ENCODE results near the gene ABCE1.

The ABCE1 gene

DNA sequence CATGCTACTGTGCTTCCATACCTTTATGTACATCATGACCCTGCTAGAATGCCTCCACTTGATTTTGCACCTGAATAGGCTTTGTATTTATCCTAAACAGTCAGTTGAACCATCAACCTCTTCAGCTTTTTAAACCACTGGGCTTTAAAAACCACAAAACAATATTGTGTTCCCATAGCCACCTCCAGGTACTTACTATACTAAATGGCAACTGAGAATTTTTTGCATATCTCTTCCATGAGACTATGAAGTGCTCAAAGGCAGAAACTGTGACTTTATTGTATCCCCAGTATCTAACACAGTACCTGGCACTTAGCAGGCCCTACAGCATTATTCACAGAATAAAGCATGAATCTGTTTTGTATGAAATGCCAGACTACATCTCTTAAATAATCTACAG lies 39.9 kb upstream of the ABCE1 start:
- DNase-seq (ENCODE audit: extremely low read depth, insufficient read length) = no peak
- TF ChIP-seq, protein P1, sequence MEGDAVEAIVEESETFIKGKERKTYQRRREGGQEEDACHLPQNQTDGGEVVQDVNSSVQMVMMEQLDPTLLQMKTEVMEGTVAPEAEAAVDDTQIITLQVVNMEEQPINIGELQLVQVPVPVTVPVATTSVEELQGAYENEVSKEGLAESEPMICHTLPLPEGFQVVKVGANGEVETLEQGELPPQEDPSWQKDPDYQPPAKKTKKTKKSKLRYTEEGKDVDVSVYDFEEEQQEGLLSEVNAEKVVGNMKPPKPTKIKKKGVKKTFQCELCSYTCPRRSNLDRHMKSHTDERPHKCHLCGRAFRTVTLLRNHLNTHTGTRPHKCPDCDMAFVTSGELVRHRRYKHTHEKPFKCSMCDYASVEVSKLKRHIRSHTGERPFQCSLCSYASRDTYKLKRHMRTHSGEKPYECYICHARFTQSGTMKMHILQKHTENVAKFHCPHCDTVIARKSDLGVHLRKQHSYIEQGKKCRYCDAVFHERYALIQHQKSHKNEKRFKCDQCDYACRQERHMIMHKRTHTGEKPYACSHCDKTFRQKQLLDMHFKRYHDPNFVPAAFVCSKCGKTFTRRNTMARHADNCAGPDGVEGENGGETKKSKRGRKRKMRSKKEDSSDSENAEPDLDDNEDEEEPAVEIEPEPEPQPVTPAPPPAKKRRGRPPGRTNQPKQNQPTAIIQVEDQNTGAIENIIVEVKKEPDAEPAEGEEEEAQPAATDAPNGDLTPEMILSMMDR (IDR thresholded peaks at IDR 0.05; ENCODE audit: insufficient read depth, low read length, poor library complexity, severe bottlenecking) = no peak
- Histone ChIP-seq H3K27me3 (replicated peaks; ENCODE audit: control insufficient read depth, insufficient read depth, low read length) (no peaks in the 10 kb centered on the region), H3K4me3 (replicated peaks; ENCODE audit: low read depth, low read length) (no peak overlapping the region), H3K36me3 (ENCODE audit: control insufficient read depth, insufficient read depth, low read length) (no peaks in the 10 kb centered on the region)

DNA sequence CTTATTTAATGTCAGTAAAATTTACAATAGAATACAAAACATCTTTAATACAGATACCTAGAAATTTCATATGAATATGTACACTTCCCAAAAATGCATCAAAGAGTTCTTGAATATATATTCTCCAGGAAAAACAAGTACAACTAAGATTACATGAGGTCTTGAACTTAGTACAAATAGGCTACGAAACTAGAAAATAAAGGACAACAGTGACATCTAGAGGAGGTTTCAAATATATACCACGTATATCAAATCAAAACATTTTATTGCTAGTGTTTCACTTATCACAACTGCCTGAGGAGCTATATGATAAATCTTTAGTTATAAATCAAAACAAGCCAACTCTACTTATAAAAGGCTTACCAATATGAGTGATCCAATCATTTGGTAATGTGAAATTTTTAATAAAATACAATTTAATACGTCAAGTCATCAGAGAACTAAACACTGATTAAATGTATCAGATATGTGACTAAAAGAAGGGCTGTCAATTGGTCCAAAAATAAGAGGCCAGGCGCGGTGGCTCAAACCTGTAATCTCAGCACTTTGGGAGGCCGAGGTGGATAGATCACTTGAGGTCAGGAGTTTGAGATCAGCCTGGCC lies 36.7 kb upstream of the ABCE1 start:
- no peak for DNase-seq (ENCODE audit: extremely low read depth, insufficient read length)
- TF ChIP-seq, protein P1 (IDR thresholded peaks at IDR 0.05; ENCODE audit: insufficient read depth, low read length, poor library complexity, severe bottlenecking) = no peak

DNA sequence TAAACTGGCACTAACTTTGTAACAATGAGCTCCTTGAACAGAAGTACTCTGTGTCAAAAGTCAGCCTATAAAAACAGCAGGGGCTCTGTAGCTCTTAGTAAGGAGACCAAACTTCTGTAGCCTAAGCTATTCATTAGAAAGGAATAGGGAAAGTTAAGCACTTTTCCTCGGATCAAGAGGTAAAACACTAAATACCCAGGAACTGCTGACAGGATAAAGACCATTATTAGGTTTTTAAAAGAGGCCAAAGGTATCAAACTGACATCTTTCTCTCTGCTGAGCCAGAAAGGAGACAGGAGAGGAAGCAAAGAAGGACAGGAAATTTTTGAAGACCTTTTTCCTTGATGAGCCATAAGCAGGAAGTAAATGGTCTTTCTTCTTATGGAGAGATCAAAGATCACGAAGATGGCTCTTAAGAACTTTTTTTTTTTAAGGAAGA lies 32.0 kb upstream of the ABCE1 start:
- DNase-seq (ENCODE audit: extremely low read depth, insufficient read length) = no peak
- Histone ChIP-seq H3K36me3 (ENCODE audit: control insufficient read depth, insufficient read depth, low read length) (no peaks in the 10 kb centered on the region; the same call in 1 of the 2 replicates), H3K4me3 (replicated peaks; ENCODE audit: low read depth, low read length) (no peak overlapping the region), H3K27me3 (replicated peaks; ENCODE audit: control insufficient read depth, insufficient read depth, low read length) (no peaks in the 10 kb centered on the region)
- TF ChIP-seq, protein P1 (IDR thresholded peaks at IDR 0.05; ENCODE audit: insufficient read depth, low read length, poor library complexity, severe bottlenecking) = no peak

More for the DNA sequence above, 36.7 kb upstream of the ABCE1 start:
- Histone ChIP-seq H3K36me3 (ENCODE audit: control insufficient read depth, insufficient read depth, low read length) (no peaks in the 10 kb centered on the region), H3K4me3 (replicated peaks; ENCODE audit: low read depth, low read length) (no peak overlapping the region), H3K27me3 (replicated peaks; ENCODE audit: control insufficient read depth, insufficient read depth, low read length) (no peaks in the 10 kb centered on the region)

DNA sequence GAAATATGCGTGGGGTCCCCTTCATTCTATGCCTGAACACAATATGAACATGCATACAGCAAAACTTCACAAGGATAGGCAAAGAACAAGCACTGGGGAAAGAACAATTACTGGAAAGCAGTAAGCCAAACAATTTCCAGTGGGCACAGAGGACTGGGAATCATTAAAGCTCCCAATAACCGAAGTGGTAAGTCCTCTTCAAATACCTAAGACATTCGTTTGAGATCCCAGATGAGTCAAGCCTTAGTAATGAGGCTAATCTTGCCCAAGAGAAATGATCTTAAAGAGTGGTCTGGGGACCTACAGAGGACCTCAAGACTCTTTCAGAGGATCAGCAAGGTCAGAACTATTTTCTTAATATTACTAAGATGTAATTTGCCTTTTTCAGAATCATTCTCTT lies 28.8 kb upstream of the ABCE1 start:
- TF ChIP-seq, protein P1 (IDR thresholded peaks at IDR 0.05; ENCODE audit: insufficient read depth, low read length, poor library complexity, severe bottlenecking) = no peak
- Histone ChIP-seq H3K27me3 (replicated peaks; ENCODE audit: control insufficient read depth, insufficient read depth, low read length) (no peaks in the 10 kb centered on the region), H3K4me3 (replicated peaks; ENCODE audit: low read depth, low read length) (no peak overlapping the region), H3K36me3 (ENCODE audit: control insufficient read depth, insufficient read depth, low read length) (no peaks in the 10 kb centered on the region; the same call in 1 of the 2 replicates)
- DNase-seq (ENCODE audit: extremely low read depth, insufficient read length) = no peak

DNA sequence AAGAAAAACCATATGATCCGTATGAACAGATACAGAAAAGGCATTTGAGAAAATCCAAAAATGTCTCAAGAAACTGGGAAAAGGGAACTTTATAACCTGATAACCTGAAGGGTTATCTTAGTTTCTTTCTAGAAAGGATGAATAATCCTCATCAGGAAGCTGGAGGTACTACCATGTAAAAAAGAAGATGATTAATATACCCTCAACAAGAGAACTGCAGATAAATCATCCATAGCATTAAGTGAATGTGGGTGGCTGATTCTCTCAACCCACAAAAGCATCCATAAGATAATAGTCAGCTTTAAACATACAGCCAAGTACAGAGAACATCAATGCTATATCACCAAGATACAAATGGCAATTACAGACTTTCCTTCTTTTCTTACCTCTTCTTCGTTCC lies 26.6 kb upstream of the ABCE1 start:
- Histone ChIP-seq H3K36me3 (ENCODE audit: control insufficient read depth, insufficient read depth, low read length) (peaks cover 2% of the 10 kb centered on the region), H3K4me3 (replicated peaks; ENCODE audit: low read depth, low read length) (no peak overlapping the region), H3K27me3 (replicated peaks; ENCODE audit: control insufficient read depth, insufficient read depth, low read length) (no peaks in the 10 kb centered on the region)
- TF ChIP-seq, protein P1 (IDR thresholded peaks at IDR 0.05; ENCODE audit: insufficient read depth, low read length, poor library complexity, severe bottlenecking) = no peak
- DNase-seq (ENCODE audit: extremely low read depth, insufficient read length) = no peak
